ENCODE data around the gene PRR3.

PRR3 gene

DNA sequence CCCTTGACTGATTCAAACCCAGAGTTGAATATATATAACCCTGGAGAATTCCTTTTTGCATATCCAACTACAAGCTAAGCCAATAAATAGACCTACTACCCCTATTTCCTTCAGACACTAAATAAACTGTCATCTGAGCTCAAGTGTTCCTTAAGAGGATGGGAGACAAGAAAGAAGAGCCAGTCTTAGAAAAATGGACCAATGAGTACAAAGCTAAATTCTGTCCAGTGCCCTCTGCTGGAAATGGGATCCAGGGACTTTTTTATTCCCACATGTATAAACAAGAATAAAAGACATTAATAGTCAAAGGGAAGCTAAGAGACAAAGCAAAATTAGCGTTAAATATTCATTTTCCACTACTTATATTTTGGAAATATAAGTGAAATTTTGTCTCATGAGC lies 55.1 kb downstream of the PRR3 start:
- no peak overlapping the region for H3K27ac ChIP-seq
- no peak for TF ChIP-seq ZFX (IDR thresholded peaks at IDR 0.05)
- TF ChIP-seq, protein P1, sequence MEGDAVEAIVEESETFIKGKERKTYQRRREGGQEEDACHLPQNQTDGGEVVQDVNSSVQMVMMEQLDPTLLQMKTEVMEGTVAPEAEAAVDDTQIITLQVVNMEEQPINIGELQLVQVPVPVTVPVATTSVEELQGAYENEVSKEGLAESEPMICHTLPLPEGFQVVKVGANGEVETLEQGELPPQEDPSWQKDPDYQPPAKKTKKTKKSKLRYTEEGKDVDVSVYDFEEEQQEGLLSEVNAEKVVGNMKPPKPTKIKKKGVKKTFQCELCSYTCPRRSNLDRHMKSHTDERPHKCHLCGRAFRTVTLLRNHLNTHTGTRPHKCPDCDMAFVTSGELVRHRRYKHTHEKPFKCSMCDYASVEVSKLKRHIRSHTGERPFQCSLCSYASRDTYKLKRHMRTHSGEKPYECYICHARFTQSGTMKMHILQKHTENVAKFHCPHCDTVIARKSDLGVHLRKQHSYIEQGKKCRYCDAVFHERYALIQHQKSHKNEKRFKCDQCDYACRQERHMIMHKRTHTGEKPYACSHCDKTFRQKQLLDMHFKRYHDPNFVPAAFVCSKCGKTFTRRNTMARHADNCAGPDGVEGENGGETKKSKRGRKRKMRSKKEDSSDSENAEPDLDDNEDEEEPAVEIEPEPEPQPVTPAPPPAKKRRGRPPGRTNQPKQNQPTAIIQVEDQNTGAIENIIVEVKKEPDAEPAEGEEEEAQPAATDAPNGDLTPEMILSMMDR (conservative IDR thresholded peaks at IDR 0.05) = peak; percentile 52

DNA sequence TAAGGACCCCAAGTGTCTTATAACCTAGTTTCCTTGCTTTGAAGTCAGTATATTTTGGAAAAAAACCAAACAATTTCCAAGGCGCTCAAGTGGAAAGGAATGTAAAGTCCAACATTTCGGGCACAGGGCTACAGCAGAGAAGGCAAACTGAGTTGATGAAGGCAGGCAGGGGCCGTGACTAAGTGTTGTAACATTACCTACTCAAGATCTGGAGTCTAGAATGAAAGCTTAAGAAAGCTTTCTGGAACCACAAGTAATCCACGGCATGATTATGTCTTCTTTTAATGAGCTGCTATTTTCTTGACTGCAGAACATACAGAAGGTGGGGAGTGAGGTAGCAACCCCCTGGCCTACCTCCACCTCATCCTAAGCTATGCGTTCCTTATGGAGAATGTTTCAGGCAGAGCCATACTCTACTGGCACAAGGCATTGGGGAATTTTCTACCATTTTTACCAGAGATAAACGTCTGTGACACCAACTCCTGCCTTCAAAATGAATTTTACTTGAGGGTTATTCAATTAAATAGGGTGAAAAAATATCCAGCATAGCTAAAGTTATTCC lies 55.7 kb downstream of the PRR3 start:
- TF ChIP-seq, protein P1 (conservative IDR thresholded peaks at IDR 0.05) = no peak
- no peak for TF ChIP-seq ZFX (IDR thresholded peaks at IDR 0.05)
- H3K27ac ChIP-seq = no peak overlapping the region
